BJ (cell line): ENCODE data around the gene C2orf68. TPM values are rescaled to one million over a fixed set of nuclear protein-coding genes. Genes with fewer than 3 reads are reported as not detected.
"Not testable (repeated sequence)": the region's sequence is repeated elsewhere in the genome, so short reads cannot be mapped to it uniquely, and the experiment has no call there.

Source experiments
- CTCF ChIA-PET: fragments of 350-600 bp; formaldehyde crosslinking; extraction: SDS; loops from one replicate; lab custom pipeline; 2021; ENCODE audit warnings: antibody characterized with exemption, inconsistent platforms; lab: Yijun Ruan, JAX
- POLR2A ChIA-PET: fragments of 300-600 bp; sonication (Branson Sonifier 250); formaldehyde crosslinking; extraction: SDS; loops from one replicate; lab custom pipeline; 2021; ENCODE audit warnings: antibody characterized with exemption; lab: Charles Lee
- DNase-seq: peaks from one replicate; pipeline ENCODE4 v3.0.0-alpha.2; 2011; ENCODE audit warnings: low read depth
- H3K27me3 ChIP-seq: 2 replicates; pipeline ENCODE4 v1.6.0; 2011; ENCODE audit warnings: low read length; ENCODE audit not compliant: control insufficient read depth, insufficient read depth
- H3K36me3 ChIP-seq: 2 replicates; pipeline ENCODE4 v1.5.1; 2011; ENCODE audit warnings: low read length; ENCODE audit not compliant: control insufficient read depth, insufficient read depth
- H3K4me3 ChIP-seq: 2 replicates; pipeline ENCODE4 v1.5.1; 2011; ENCODE audit warnings: low read depth, mild to moderate bottlenecking, control low read depth, low read length
- polyA minus RNA-seq: library from RNA; depleted of rRNA, polyadenylated mRNA; stranded (reverse); fragments of >200 nt; gene quantifications from 2 replicates; pipeline ENCODE4 v1.2.3, GENCODE V29; 2011; rRNA and poly(A)+ RNA removed
- polyA plus RNA-seq: library from polyadenylated mRNA; depleted of rRNA; stranded (reverse); fragments of >200 nt; gene quantifications from 2 replicates; pipeline ENCODE4 v1.2.3, GENCODE V29; 2011; rRNA removed
- TF ChIP-seq, protein P1 (sequence below): IDR thresholded peaks from 2 replicates; pipeline ENCODE4 v1.5.1; 2011; ENCODE audit warnings: low read depth, mild to moderate bottlenecking, control low read depth, inconsistent platforms, low read length, moderate library complexity; ENCODE audit not compliant: insufficient read depth

The C2orf68 gene, protein sequence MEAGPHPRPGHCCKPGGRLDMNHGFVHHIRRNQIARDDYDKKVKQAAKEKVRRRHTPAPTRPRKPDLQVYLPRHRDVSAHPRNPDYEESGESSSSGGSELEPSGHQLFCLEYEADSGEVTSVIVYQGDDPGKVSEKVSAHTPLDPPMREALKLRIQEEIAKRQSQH
- polyA plus RNA-seq = 16.4 and 18.9 TPM in 2 replicates
- polyA minus RNA-seq = 15.7 and 22.2 TPM in 2 replicates

DNA sequence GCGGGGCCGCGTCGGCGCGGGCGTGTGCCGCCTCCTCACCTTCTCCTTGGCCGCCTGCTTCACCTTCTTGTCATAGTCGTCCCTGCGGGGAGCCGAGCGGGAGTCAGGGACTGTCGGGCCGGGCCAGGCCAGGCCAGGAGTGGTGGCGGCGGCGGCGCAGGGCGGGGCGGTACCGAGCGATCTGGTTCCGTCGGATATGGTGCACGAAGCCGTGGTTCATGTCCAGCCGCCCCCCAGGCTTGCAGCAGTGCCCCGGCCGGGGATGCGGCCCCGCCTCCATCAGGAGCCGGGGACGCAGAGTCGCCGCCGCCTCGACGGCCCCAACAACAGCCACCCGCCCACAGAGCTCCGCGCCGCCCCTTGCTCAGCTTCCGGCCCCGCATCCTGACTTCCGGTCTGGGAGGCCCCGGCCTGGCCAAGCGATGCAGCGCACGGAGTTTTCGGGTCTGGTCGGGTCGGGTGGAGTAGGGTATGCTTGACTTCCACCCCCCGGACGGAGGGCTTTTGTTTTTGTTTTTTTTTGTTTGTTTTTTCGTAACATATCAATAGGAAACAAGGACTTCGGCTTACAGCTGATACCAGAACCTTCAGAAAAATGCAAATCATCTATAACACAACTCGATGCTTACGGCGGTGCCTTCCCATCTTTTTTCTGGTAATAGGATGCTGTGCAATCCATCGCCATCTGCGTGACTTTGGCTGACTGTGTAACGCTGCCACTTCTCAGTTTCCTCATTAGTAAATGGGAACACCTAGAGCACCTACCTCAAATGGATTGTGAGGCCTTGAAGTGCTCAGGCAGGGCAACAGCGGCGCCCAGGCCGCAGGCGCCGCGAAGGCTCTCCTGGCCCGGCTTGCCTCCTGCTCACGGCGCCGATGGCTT is at the start of gene C2orf68:
TSS of gene C2orf68 (minus strand) at position 362 of the 883 bp plus-strand sequence. CDS start at position 280, 82 bp downstream.
- peaks cover 9% of the 10 kb centered on the region; the same call in 1 of the 2 replicates for H3K36me3 ChIP-seq
- no peaks in the 10 kb centered on the region for H3K27me3 ChIP-seq
- CTCF ChIA-PET = interaction anchor here (1.0 to 1.2 kb wide), 2 partner anchors 21 to 223 kb away, joined by 4 to 5 read pairs; no protein-coding TSS in a partner anchor
- TF ChIP-seq, protein P1, sequence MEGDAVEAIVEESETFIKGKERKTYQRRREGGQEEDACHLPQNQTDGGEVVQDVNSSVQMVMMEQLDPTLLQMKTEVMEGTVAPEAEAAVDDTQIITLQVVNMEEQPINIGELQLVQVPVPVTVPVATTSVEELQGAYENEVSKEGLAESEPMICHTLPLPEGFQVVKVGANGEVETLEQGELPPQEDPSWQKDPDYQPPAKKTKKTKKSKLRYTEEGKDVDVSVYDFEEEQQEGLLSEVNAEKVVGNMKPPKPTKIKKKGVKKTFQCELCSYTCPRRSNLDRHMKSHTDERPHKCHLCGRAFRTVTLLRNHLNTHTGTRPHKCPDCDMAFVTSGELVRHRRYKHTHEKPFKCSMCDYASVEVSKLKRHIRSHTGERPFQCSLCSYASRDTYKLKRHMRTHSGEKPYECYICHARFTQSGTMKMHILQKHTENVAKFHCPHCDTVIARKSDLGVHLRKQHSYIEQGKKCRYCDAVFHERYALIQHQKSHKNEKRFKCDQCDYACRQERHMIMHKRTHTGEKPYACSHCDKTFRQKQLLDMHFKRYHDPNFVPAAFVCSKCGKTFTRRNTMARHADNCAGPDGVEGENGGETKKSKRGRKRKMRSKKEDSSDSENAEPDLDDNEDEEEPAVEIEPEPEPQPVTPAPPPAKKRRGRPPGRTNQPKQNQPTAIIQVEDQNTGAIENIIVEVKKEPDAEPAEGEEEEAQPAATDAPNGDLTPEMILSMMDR = no peak
- POLR2A ChIA-PET = interaction anchor here (0.5 to 1.0 kb wide), 8 partner anchors 9 to 371 kb away, joined by 3 to 6 read pairs (median 4); partner anchors contain the start of genes SH2D6 and TMEM150A
- peak within 1 kb of the TSS; percentile 96 for H3K4me3 ChIP-seq
- DNase-seq = no peak

GRCh38 chr2:85661139-85661858 is 49.4 kb upstream of the C2orf68 start:
- no peak for DNase-seq
- H3K27me3 ChIP-seq = no peaks in the 10 kb centered on the region
- ChIA-PET POLR2A (no interaction called here), CTCF (interaction anchor here (0.7 to 2.1 kb wide), 6 partner anchors 12 to 143 kb away, joined by 3 to 7 read pairs (median 4); no protein-coding TSS in a partner anchor)
- TF ChIP-seq, protein P1 = no peak
- no peak overlapping the region for H3K4me3 ChIP-seq
- H3K36me3 ChIP-seq = no peaks in the 10 kb centered on the region

DNA sequence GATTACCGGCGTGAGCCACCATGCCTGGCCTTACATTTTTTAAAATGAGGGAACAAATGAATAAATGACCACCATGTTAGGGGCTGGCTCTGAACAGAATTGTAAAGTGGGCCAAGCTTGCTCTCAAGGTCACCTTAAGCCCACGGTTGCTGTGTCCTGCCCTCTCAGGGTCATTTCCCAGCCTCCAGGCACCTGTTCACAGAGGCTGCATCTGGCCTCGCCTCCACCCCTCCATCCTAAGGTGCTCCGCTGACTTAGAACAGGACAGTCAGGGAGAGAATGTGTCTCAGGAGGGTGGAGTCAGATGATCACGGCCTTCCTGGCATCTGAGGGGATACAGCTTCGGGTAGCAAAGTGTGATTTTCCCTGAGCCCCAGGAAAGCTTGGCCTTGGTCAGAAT is 48.9 kb upstream of the C2orf68 start:
- no peak for DNase-seq
- ChIA-PET POLR2A (no interaction called here), CTCF (interaction anchor here (0.7 to 2.1 kb wide), 7 partner anchors 12 to 143 kb away, joined by 3 to 7 read pairs (median 3); no protein-coding TSS in a partner anchor)
- TF ChIP-seq, protein P1 = no peak
- Histone ChIP-seq H3K4me3 (no peak overlapping the region), H3K36me3 (no peaks in the 10 kb centered on the region), H3K27me3 (no peaks in the 10 kb centered on the region)

- H3K4me3 ChIP-seq, H3K36me3 ChIP-seq, H3K27me3 ChIP-seq, DNase-seq, POLR2A ChIA-PET: not testable (repeated sequence)
- CTCF ChIA-PET = interaction anchor here (1.0 to 1.4 kb wide), 4 partner anchors 12 to 45 kb away, joined by 3 to 5 read pairs (median 3); no protein-coding TSS in a partner anchor
Observed at GRCh38 chr2:85660301-85660700, 48.4 kb upstream of the C2orf68 start.

DNA sequence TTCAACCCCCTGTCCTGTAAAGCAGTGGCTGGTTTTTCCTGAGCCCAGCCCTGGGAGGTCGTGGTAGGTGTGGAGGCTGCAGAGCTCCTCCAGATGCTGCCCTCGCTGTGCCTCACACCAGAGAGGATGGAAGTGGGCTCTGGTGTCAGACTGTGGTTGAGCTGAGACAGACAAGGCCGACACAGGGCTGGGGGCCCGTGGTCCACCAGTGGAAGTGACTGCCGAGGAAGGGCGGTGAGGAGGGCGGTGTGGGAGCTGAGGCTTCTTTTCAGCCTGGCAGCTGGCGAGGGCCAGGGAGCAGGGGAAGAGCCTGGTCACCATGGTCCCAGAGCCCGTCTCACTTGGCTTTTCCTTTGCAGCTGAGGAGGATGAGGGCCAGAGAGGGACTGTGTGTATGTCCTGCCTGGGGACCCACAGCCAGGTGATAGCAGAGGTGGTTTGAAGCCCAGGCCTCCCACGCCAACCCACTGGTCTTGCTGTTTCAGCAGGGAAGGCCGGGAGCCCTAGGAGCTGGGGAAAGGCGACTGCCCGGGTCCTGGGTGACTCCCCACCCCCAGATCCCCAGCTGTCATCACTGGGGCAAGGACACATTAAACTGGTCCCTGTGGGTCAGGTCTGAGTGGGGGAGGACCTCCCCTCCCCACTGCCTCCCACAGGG is 47.6 kb upstream of the C2orf68 start:
- TF ChIP-seq, protein P1 = no peak
- H3K27me3 ChIP-seq = no peaks in the 10 kb centered on the region
- POLR2A ChIA-PET = no interaction called here

GRCh38 chr2:85657399-85657798 is 45.5 kb upstream of the C2orf68 start:
- POLR2A ChIA-PET = interaction anchor here (0.5 to 0.6 kb wide), 2 partner anchors 39 to 50 kb away, joined by 3 read pairs; no protein-coding TSS in a partner anchor
- not testable (repeated sequence) for DNase-seq, H3K4me3 ChIP-seq, H3K36me3 ChIP-seq, H3K27me3 ChIP-seq
- CTCF ChIA-PET = interaction anchor here (1.9 kb wide), 1 partner anchor 22 kb away, joined by 9 read pairs; no protein-coding TSS in a partner anchor

More for the DNA sequence above, 47.6 kb upstream of the C2orf68 start:
- DNase-seq = no peak
- H3K36me3 ChIP-seq = no peaks in the 10 kb centered on the region
- CTCF ChIA-PET = interaction anchor here (0.8 to 1.7 kb wide), 4 partner anchors 10 to 26 kb away, joined by 3 to 7 read pairs (median 4); no protein-coding TSS in a partner anchor
- H3K4me3 ChIP-seq = no peak overlapping the region
